ENCODE measurements around the gene KRTAP2-1. TPM values are rescaled to one million over a fixed set of nuclear protein-coding genes. Genes with fewer than 3 reads are reported as not detected.
"Not testable (repeated sequence)": the region's sequence is repeated elsewhere in the genome, so short reads cannot be mapped to it uniquely, and the experiment has no call there.

The KRTAP2-1 gene, protein sequence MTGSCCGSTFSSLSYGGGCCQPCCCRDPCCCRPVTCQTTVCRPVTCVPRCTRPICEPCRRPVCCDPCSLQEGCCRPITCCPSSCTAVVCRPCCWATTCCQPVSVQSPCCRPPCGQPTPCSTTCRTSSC
- polyA plus RNA-seq: not detected

GRCh38 chr17:41046735-41047465, at the start of gene KRTAP2-1:
Gene KRTAP2-1, minus strand, starts transcription at chr17:41047316. Its CDS starts 49 bp downstream, at chr17:41047267.
- not testable (repeated sequence) for H3K4me1 ChIP-seq (ENCODE audit: control insufficient read depth in 2 of 2, insufficient read depth in 2 of 2, low read length in 1 of 2); H3K36me3 ChIP-seq (ENCODE audit: control insufficient read depth in 2 of 2, insufficient read depth in 2 of 2, low read length in 1 of 2); H3K27me3 ChIP-seq (ENCODE audit: control insufficient read depth in 1 of 2, insufficient read depth in 2 of 2, low read length in 2 of 2); H3K9me3 ChIP-seq (ENCODE audit: control insufficient read depth in 2 of 2, insufficient read depth in 1 of 2, low read depth in 1 of 2, low read length in 1 of 2); H3K4me3 ChIP-seq (ENCODE audit: low read depth in 1 of 2, low read length in 2 of 2); H3K27ac ChIP-seq (ENCODE audit: low read depth in 2 of 2, low read length in 1 of 2)
- 59 to 67% methylated on average over 10 of the region's 33 CpGs for WGBS, 2 donors

- Histone ChIP-seq H3K4me3 (ENCODE audit: low read depth in 1 of 2, low read length in 2 of 2) (no peak overlapping the region), H3K9me3 (ENCODE audit: control insufficient read depth in 2 of 2, insufficient read depth in 1 of 2, low read depth in 1 of 2, low read length in 1 of 2) (no peaks in the 10 kb centered on the region)
- WGBS, 2 donors: 86 to 89% methylated on average over 7 of the region's 7 CpGs
Observed at GRCh38 chr17:41096055-41096454, 48.9 kb upstream of the KRTAP2-1 start.

DNA sequence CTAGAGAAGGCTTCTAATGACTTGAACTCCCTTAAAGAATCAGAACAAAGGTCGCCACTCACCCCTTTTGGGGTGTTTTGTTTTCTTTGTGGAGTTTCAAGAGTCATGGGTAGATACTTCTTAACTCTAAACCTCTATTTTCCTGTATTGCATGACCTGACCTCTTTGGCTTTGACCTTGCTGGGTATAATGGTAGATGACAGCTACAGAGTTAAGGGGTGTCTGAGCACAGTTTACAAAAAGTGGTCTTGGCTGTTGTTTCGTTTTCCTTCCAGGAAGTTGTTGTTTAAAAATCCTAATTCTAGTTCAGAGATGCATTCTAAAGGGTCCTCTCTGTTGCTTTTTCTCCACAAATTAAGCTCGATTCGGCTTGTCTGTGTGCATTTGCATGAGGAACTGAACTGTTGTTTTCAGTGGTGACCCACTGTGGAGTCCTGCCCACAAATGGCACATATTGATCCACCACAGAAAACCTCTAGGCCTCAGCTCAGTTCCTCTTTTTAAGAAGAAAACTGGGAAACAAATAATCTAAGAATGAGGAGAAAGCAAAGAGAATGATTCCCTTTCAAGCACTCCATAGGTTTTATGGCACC, 41.7 kb upstream of the KRTAP2-1 start:
- WGBS, 2 donors: 58 to 69% methylated on average over 4 of the region's 4 CpGs
- not testable (repeated sequence) for H3K27me3 ChIP-seq (ENCODE audit: control insufficient read depth in 1 of 2, insufficient read depth in 2 of 2, low read length in 2 of 2); H3K36me3 ChIP-seq (ENCODE audit: control insufficient read depth in 2 of 2, insufficient read depth in 2 of 2, low read length in 1 of 2); H3K4me3 ChIP-seq (ENCODE audit: low read depth in 1 of 2, low read length in 2 of 2); H3K4me1 ChIP-seq (ENCODE audit: control insufficient read depth in 2 of 2, insufficient read depth in 2 of 2, low read length in 1 of 2); H3K9me3 ChIP-seq (ENCODE audit: control insufficient read depth in 2 of 2, insufficient read depth in 1 of 2, low read depth in 1 of 2, low read length in 1 of 2); H3K27ac ChIP-seq (ENCODE audit: low read depth in 2 of 2, low read length in 1 of 2)

More at GRCh38 chr17:41096055-41096454, 48.9 kb upstream of the KRTAP2-1 start:
- Histone ChIP-seq H3K27ac (ENCODE audit: low read depth in 2 of 2, low read length in 1 of 2) (no peak overlapping the region), H3K4me1 (ENCODE audit: control insufficient read depth in 2 of 2, insufficient read depth in 2 of 2, low read length in 1 of 2) (no peaks in the 10 kb centered on the region), H3K36me3 (ENCODE audit: control insufficient read depth in 2 of 2, insufficient read depth in 2 of 2, low read length in 1 of 2) (no peaks in the 10 kb centered on the region), H3K27me3 (ENCODE audit: control insufficient read depth in 1 of 2, insufficient read depth in 2 of 2, low read length in 2 of 2) (no peaks in the 10 kb centered on the region)

DNA sequence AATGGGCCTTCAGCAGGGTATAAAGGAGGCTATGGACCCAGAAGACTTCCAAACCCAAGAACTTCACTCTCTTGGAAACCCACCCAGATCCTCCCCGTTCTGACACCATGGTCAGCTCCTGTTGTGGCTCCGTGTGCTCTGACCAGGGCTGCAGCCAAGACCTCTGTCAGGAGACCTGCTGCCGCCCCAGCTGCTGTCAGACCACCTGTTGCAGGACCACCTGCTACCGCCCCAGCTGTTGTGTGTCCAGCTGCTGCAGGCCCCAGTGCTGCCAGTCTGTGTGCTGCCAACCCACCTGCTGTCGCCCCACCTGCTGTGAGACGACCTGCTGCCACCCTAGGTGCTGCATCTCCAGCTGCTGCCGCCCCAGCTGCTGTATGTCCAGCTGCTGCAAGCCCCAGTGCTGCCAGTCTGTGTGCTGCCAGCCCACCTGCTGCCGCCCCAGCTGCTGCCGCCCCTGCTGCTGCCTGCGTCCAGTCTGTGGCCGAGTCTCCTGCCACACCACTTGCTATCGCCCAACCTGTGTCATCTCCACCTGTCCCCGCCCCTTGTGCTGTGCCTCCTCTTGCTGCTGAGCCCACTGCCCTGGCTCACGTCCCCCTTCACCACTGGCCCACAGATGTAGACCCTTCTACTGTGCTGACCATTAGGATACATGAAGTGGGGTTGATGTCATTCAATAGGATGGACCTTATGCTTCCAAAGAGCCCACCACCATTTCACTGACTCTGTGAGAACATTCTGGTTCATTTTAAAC, 37.2 kb upstream of the KRTAP2-1 start, which contains the start of gene KRTAP4-7:
KRTAP4-7 (plus strand) TSS at position 51 of the 757 bp plus-strand sequence; CDS start at position 108, 57 bp downstream.
- WGBS, 2 donors: 77 to 88% methylated on average over 12 to 14 of the region's 14 CpGs
- not testable (repeated sequence) for H3K27ac ChIP-seq (ENCODE audit: low read depth in 2 of 2, low read length in 1 of 2); H3K9me3 ChIP-seq (ENCODE audit: control insufficient read depth in 2 of 2, insufficient read depth in 1 of 2, low read depth in 1 of 2, low read length in 1 of 2); H3K4me3 ChIP-seq (ENCODE audit: low read depth in 1 of 2, low read length in 2 of 2); H3K4me1 ChIP-seq (ENCODE audit: control insufficient read depth in 2 of 2, insufficient read depth in 2 of 2, low read length in 1 of 2); H3K36me3 ChIP-seq (ENCODE audit: control insufficient read depth in 2 of 2, insufficient read depth in 2 of 2, low read length in 1 of 2); H3K27me3 ChIP-seq (ENCODE audit: control insufficient read depth in 1 of 2, insufficient read depth in 2 of 2, low read length in 2 of 2)

DNA sequence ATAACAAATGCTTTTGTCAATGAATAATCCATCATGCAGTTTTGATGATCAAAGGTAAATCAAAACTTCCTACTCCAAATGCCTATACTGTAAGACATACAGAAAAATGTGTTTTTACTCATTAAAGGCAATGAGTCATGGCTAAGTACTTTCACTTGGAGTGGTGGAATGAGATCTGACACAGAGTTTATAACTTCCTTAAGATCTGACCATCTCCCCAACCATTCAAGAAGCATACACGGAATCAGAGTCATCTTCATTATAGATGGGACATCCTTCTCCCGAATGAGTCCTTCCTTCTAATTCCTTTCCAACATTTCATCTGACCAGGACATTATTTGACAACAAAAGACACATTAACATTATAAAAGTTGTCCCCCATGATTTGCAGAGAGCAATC, 36.3 kb upstream of the KRTAP2-1 start:
- not testable (repeated sequence) for H3K4me3 ChIP-seq (ENCODE audit: low read depth in 1 of 2, low read length in 2 of 2); H3K4me1 ChIP-seq (ENCODE audit: control insufficient read depth in 2 of 2, insufficient read depth in 2 of 2, low read length in 1 of 2); H3K9me3 ChIP-seq (ENCODE audit: control insufficient read depth in 2 of 2, insufficient read depth in 1 of 2, low read depth in 1 of 2, low read length in 1 of 2); H3K27me3 ChIP-seq (ENCODE audit: control insufficient read depth in 1 of 2, insufficient read depth in 2 of 2, low read length in 2 of 2); H3K27ac ChIP-seq (ENCODE audit: low read depth in 2 of 2, low read length in 1 of 2); H3K36me3 ChIP-seq (ENCODE audit: control insufficient read depth in 2 of 2, insufficient read depth in 2 of 2, low read length in 1 of 2)
- WGBS, 2 donors: 49 to 72% methylated on average over 2 of the region's 2 CpGs

DNA sequence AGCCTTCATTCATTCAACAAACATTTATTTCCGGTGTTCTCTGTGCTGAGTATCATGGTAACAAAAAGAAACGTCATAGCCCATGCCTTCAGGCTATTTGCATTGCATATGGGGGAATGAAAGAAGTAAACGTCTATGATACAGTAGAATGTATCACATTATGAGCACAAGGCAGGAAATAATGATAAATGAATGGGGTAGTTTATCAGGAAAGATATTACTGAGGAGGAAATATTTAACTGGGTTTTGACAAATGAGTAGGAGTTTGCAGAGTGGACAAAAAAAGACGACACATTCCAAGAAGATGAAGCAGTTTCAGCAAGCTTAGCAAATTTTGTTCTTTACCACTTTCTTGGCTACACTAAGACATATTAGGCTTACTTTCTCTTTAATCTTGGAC, 35.5 kb upstream of the KRTAP2-1 start:
- H3K9me3 ChIP-seq (ENCODE audit: control insufficient read depth in 2 of 2, insufficient read depth in 1 of 2, low read depth in 1 of 2, low read length in 1 of 2): no peaks in the 10 kb centered on the region
- H3K4me3 ChIP-seq (ENCODE audit: low read depth in 1 of 2, low read length in 2 of 2): no peak overlapping the region
- H3K27me3 ChIP-seq (ENCODE audit: control insufficient read depth in 1 of 2, insufficient read depth in 2 of 2, low read length in 2 of 2): no peaks in the 10 kb centered on the region
- H3K27ac ChIP-seq (ENCODE audit: low read depth in 2 of 2, low read length in 1 of 2): no peak overlapping the region
- WGBS, 2 donors: 41 to 48% methylated on average over 4 of the region's 4 CpGs
- no peaks in the 10 kb centered on the region for H3K36me3 ChIP-seq (ENCODE audit: control insufficient read depth in 2 of 2, insufficient read depth in 2 of 2, low read length in 1 of 2)
- no peaks in the 10 kb centered on the region for H3K4me1 ChIP-seq (ENCODE audit: control insufficient read depth in 2 of 2, insufficient read depth in 2 of 2, low read length in 1 of 2)

DNA sequence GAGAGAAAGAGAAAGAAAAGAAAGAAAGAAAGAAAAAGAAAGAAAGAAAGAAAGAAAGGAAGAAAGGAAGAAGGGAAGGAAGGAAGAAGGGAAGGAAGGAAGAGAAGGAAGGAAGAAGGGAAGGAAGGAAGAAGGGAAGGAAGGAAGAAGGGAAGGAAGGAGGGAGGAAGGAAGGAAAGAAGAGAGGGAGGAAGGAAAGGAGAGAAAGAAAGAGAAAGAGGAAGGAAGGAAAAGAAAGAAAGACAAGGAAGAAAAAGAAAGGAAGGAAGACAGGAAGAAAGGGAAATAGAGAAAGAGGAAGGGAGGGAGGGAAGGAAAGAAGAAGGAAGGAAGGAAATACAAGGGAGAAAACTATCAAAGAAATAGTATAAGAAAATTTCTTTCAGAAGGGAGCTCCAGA, 29.7 kb upstream of the KRTAP2-1 start:
- no peak overlapping the region for H3K27ac ChIP-seq (ENCODE audit: low read depth in 2 of 2, low read length in 1 of 2)
- no peaks in the 10 kb centered on the region for H3K9me3 ChIP-seq (ENCODE audit: control insufficient read depth in 2 of 2, insufficient read depth in 1 of 2, low read depth in 1 of 2, low read length in 1 of 2)
- H3K36me3 ChIP-seq (ENCODE audit: control insufficient read depth in 2 of 2, insufficient read depth in 2 of 2, low read length in 1 of 2): no peaks in the 10 kb centered on the region
- no peak overlapping the region for H3K4me3 ChIP-seq (ENCODE audit: low read depth in 1 of 2, low read length in 2 of 2)
- H3K4me1 ChIP-seq (ENCODE audit: control insufficient read depth in 2 of 2, insufficient read depth in 2 of 2, low read length in 1 of 2): peaks cover 0 to 1% of the 10 kb centered on the region in 2 donors
- no peaks in the 10 kb centered on the region for H3K27me3 ChIP-seq (ENCODE audit: control insufficient read depth in 1 of 2, insufficient read depth in 2 of 2, low read length in 2 of 2)

DNA sequence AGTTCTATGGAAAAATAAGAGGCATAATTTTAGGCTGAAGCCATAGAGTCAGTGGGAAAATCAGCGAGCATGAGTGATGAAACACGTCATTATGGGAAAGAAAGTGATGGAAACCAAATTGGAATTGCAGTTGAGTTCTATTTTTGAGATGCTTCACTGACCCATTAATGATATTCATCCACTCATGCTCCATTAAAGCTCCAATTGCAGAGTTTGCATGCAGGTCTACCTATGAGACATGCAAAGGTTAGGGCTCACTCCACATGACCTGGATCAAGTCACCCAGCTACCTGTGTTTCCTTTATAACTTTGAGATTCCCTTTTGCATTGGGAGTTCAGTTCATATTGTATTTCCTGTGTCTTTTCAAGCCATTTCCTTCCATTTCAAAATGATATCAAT, 26.6 kb upstream of the KRTAP2-1 start:
- Histone ChIP-seq H3K36me3 (ENCODE audit: control insufficient read depth in 2 of 2, insufficient read depth in 2 of 2, low read length in 1 of 2) (no peaks in the 10 kb centered on the region), H3K9me3 (ENCODE audit: control insufficient read depth in 2 of 2, insufficient read depth in 1 of 2, low read depth in 1 of 2, low read length in 1 of 2) (no peaks in the 10 kb centered on the region), H3K27me3 (ENCODE audit: control insufficient read depth in 1 of 2, insufficient read depth in 2 of 2, low read length in 2 of 2) (no peaks in the 10 kb centered on the region), H3K4me3 (ENCODE audit: low read depth in 1 of 2, low read length in 2 of 2) (no peak overlapping the region), H3K4me1 (ENCODE audit: control insufficient read depth in 2 of 2, insufficient read depth in 2 of 2, low read length in 1 of 2) (peaks cover 0 to 2% of the 10 kb centered on the region in 2 donors), H3K27ac (ENCODE audit: low read depth in 2 of 2, low read length in 1 of 2) (no peak overlapping the region)
- 90 to 94% methylated on average over 2 of the region's 2 CpGs for WGBS, 2 donors

GRCh38 chr17:41071606-41072360, 24.7 kb upstream of the KRTAP2-1 start:
- Histone ChIP-seq H3K9me3 (ENCODE audit: control insufficient read depth in 2 of 2, insufficient read depth in 1 of 2, low read depth in 1 of 2, low read length in 1 of 2) (no peaks in the 10 kb centered on the region), H3K27me3 (ENCODE audit: control insufficient read depth in 1 of 2, insufficient read depth in 2 of 2, low read length in 2 of 2) (no peaks in the 10 kb centered on the region), H3K4me1 (ENCODE audit: control insufficient read depth in 2 of 2, insufficient read depth in 2 of 2, low read length in 1 of 2) (peaks cover 0 to 2% of the 10 kb centered on the region in 2 donors), H3K36me3 (ENCODE audit: control insufficient read depth in 2 of 2, insufficient read depth in 2 of 2, low read length in 1 of 2) (no peaks in the 10 kb centered on the region), H3K27ac (ENCODE audit: low read depth in 2 of 2, low read length in 1 of 2) (no peak overlapping the region), H3K4me3 (ENCODE audit: low read depth in 1 of 2, low read length in 2 of 2) (no peak overlapping the region)
- 88% methylated on average over 5 of the region's 5 CpGs for WGBS, 2 donors
